Measurements from ENCODE around the gene IL9. TPM values are rescaled to one million over a fixed set of nuclear protein-coding genes. Genes with fewer than 3 reads are reported as not detected.

Gene IL9
- total RNA-seq, 4 donors from 2014 or later = not detected

GRCh38 chr5:135876146-135876545 is 19.5 kb downstream of the IL9 start:
- DNase-seq = no peak
- no peak overlapping the region for H3K27ac ChIP-seq
- no peak for TF ChIP-seq POLR2A (IDR thresholded peaks at IDR 0.05)
- no peak for TF ChIP-seq CTCF (IDR thresholded peaks at IDR 0.05)
- H3K27me3 ChIP-seq = no peaks in the 10 kb centered on the region
- H3K9me3 ChIP-seq = no peaks in the 10 kb centered on the region
- no peak overlapping the region for H3K4me3 ChIP-seq
- intact Hi-C loops (cut with DNase I; ENCODE audit: low total_unique reads) = no loop called here
- H3K4me1 ChIP-seq = no peaks in the 10 kb centered on the region
- H3K36me3 ChIP-seq = no peaks in the 10 kb centered on the region

GRCh38 chr5:135875567-135875966 is 20.1 kb downstream of the IL9 start:
- Histone ChIP-seq H3K4me1 (no peaks in the 10 kb centered on the region), H3K27ac (no peak overlapping the region), H3K9me3 (no peaks in the 10 kb centered on the region), H3K27me3 (no peaks in the 10 kb centered on the region), H3K36me3 (no peaks in the 10 kb centered on the region), H3K4me3 (no peak overlapping the region)
- no peak for TF ChIP-seq CTCF (IDR thresholded peaks at IDR 0.05)
- TF ChIP-seq POLR2A (IDR thresholded peaks at IDR 0.05) = no peak
- DNase-seq = no peak
- intact Hi-C loops (cut with DNase I; ENCODE audit: low total_unique reads) = no loop called here

DNA sequence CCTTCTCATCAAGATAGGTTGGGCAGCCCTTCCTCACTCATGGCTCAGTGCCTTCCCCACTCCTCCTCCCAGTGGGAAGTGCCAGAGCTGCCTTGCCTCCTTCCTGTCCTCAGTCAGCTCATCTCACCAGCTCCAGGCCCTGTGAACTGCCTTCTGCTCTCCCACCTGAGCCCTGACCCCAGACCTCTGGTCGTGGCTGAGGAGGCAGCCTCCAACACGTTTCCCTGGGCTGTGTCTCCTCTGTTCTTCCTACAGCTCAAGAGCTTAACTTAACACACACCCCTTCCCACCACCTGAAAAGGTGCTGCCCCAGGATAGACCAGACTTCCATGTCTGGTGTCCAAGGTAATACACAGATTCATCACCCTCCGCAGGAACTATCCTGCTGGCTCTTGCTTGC is 21.2 kb downstream of the IL9 start:
- Histone ChIP-seq H3K36me3 (no peaks in the 10 kb centered on the region), H3K4me1 (no peaks in the 10 kb centered on the region), H3K27me3 (no peaks in the 10 kb centered on the region), H3K27ac (no peak overlapping the region), H3K4me3 (no peak overlapping the region), H3K9me3 (no peaks in the 10 kb centered on the region)
- intact Hi-C loops (cut with DNase I; ENCODE audit: low total_unique reads) = no loop called here
- TF ChIP-seq CTCF (IDR thresholded peaks at IDR 0.05) (no peak), POLR2A (IDR thresholded peaks at IDR 0.05) (no peak)
- no peak for DNase-seq

DNA sequence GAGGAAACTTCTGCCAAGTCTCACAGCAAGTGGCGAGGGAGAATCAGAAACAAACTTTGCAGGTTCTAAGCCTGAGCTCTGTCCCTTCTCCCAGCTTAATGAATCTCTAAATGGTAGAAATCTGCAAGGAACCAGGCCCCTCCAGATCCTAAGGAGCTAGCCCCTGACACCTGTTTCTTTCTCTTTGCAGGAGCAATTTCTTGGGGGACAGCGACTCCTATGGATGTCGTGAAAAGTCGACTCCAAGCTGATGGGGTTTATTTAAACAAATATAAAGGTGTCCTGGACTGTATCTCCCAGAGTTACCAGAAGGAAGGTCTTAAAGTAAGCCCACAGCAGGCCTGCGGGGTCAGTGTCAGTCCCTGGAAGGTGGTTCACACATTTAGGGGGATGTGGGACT is 21.8 kb downstream of the IL9 start:
- TF ChIP-seq CTCF (IDR thresholded peaks at IDR 0.05) = no peak
- TF ChIP-seq POLR2A (IDR thresholded peaks at IDR 0.05) = no peak

DNA sequence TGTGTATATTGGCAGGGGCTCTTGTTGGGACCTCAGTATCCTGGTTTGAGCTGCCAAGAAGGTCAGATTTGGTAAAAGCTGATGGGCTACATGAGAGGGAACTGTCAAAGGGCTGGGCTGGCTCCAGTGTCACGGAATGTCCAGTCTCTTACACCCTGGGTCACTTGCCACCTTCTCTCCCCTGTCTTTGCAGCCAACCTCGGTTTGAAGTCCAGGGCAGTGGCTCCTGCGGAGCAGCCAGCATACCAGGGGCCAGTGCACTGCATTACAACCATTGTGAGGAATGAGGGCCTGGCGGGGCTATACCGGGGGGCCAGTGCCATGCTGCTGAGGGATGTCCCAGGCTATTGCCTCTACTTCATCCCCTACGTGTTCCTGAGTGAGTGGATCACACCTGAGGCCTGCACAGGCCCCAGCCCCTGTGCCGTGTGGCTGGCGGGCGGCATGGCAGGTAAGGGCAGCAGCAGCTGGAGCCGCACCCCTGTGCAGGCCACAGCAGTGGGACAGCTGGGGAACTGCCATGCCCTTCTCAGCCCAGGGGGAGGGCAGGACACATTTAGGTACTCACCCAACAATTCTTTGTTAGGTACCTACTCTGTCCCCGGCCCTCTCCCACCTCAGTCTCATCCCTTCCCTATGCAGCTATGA is 24.2 kb downstream of the IL9 start:
- intact Hi-C loops (cut with DNase I; ENCODE audit: low total_unique reads) = no loop called here
- H3K4me3 ChIP-seq = no peak overlapping the region
- no peak overlapping the region for H3K27ac ChIP-seq
- no peaks in the 10 kb centered on the region for H3K9me3 ChIP-seq
- H3K4me1 ChIP-seq = no peaks in the 10 kb centered on the region
- H3K27me3 ChIP-seq = no peaks in the 10 kb centered on the region
- DNase-seq = no peak
- TF ChIP-seq CTCF (IDR thresholded peaks at IDR 0.05) (no peak), POLR2A (IDR thresholded peaks at IDR 0.05) (no peak)
- no peaks in the 10 kb centered on the region for H3K36me3 ChIP-seq

More for the DNA sequence above, 21.8 kb downstream of the IL9 start:
- H3K27me3 ChIP-seq = no peaks in the 10 kb centered on the region
- H3K36me3 ChIP-seq = no peaks in the 10 kb centered on the region
- no peaks in the 10 kb centered on the region for H3K4me1 ChIP-seq
- no peak overlapping the region for H3K4me3 ChIP-seq
- no peak for DNase-seq
- H3K9me3 ChIP-seq = no peaks in the 10 kb centered on the region
- H3K27ac ChIP-seq = no peak overlapping the region
- intact Hi-C loops (cut with DNase I; ENCODE audit: low total_unique reads) = no loop called here
